Activated T-cell treated with anti-CD3 and anti-CD28 coated beads, Interleukin-2, amount 50 U/mL, for 4 hours (primary cell): ENCODE data around the gene RER1. TPM values are rescaled to one million over a fixed set of nuclear protein-coding genes. Genes with fewer than 3 reads are reported as not detected.
A peak's percentile ranks its signal among the peaks of the same experiment; 100 is the strongest.

Source experiments
- ATAC-seq, 2 donors: fragments of 200-7000 bp; cut with Tn5 transposase; one replicate each; pipeline ENCODE4 v1.10.0; 2021
- DNase-seq: peaks from one replicate; pipeline ENCODE4 v3.0.0-alpha.2; 2020
- H3K27me3 Mint-ChIP-seq: one replicate; pipeline ENCODE4 v1.8.0; 2021; ENCODE audit warnings: low read depth, mixed read lengths
- H3K36me3 Mint-ChIP-seq: one replicate; pipeline ENCODE4 v1.8.0; 2022; ENCODE audit warnings: mixed read lengths; ENCODE audit not compliant: insufficient read depth
- H3K4me1 Mint-ChIP-seq: one replicate; pipeline ENCODE4 v1.8.0; 2021; ENCODE audit warnings: low read depth, mixed read lengths
- H3K4me3 Mint-ChIP-seq: one replicate; pipeline ENCODE4 v1.8.0; 2021; ENCODE audit warnings: mild to moderate bottlenecking, moderate library complexity, mixed read lengths
- H3K9me3 Mint-ChIP-seq: one replicate; pipeline ENCODE4 v1.8.0; 2021; ENCODE audit warnings: mixed read lengths
- total RNA-seq, 3 donors: library from RNA; stranded (reverse); gene quantifications; one replicate each; pipeline ENCODE4 v1.2.1, GENCODE V29; 2021

Gene RER1
- total RNA-seq, 3 donors from 2014 or later: 153 to 170 (median 170) TPM

GRCh38 chr1:2451741-2452140, 60.1 kb downstream of the RER1 start:
- H3K4me3 Mint-ChIP-seq: no peak overlapping the region
- no peak for DNase-seq
- H3K9me3 Mint-ChIP-seq: no peaks in the 10 kb centered on the region
- no peaks in the 10 kb centered on the region for H3K36me3 Mint-ChIP-seq
- peak in 1 of 2 donors; percentile 23 for ATAC-seq
- H3K4me1 Mint-ChIP-seq: no peaks in the 10 kb centered on the region
- no peaks in the 10 kb centered on the region for H3K27me3 Mint-ChIP-seq

DNA sequence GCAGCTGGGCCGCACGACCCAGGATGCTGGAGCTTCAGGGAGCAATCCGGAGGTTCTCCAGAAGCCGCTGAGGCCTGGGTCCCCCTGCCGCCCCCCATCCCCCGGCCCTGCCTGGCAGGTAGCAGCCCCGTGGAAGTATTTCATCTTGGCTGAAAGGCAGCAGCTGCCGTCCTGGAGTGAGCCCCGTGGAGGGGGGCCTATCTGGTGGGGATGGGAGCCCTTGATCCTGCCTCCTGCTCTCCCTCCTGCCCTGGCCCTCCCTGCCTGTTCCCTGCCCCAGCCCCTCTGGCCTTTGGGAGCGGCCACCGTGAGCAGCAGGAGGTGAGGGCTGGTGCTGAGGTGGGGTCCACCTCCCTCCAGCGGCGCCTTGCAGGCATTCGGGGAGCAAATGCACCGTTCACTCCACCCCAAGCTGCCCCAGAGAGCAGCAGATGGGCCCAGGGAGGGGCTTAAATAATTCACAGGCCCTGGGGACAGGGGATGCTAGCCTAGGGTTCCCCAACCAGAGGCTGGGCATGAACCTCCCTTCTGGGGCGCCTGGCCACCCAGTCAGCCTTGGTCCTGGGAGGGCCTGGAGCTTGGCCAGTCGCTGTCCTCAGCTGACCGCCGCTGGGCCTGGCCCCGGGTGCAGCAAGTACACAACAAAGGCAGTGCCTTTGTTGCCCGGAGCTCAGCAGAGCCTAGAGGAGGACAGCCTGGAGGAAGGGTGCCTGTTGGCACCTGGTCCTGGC, 60.7 kb downstream of the RER1 start:
- Mint-ChIP-seq H3K27me3 (no peaks in the 10 kb centered on the region), H3K9me3 (no peaks in the 10 kb centered on the region), H3K36me3 (no peaks in the 10 kb centered on the region), H3K4me1 (no peaks in the 10 kb centered on the region), H3K4me3 (no peak overlapping the region)
- DNase-seq (no peak), ATAC-seq (no peak)

- Mint-ChIP-seq H3K27me3 (no peaks in the 10 kb centered on the region), H3K4me1 (no peaks in the 10 kb centered on the region), H3K9me3 (no peaks in the 10 kb centered on the region), H3K4me3 (no peak overlapping the region), H3K36me3 (no peaks in the 10 kb centered on the region)
- no peak for ATAC-seq
- no peak for DNase-seq
These were observed 61.3 kb downstream of the RER1 start for GRCh38 chr1:2452932-2453315.

DNA sequence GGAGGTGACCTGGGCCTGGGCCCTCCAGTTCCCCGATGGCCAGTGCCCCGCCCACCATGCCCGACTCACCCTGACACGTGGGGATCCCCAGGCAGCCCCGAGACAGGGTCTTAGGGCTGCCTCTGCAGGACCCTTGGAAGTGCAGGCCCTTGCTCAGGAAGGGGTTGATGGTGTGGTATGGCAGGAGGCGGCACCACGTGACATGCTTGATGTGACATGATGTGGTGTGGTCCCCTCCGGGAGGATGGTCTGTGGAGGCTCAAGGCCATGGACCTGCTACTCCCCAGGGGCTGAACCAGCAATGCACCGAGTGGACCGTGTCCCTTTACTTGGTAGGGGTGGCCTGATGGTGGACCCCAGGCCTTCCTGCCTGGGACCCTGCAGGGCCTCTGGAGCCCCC, 62.6 kb downstream of the RER1 start:
- ATAC-seq: no peak
- no peaks in the 10 kb centered on the region for H3K36me3 Mint-ChIP-seq
- no peaks in the 10 kb centered on the region for H3K9me3 Mint-ChIP-seq
- no peaks in the 10 kb centered on the region for H3K27me3 Mint-ChIP-seq
- no peak for DNase-seq
- no peaks in the 10 kb centered on the region for H3K4me1 Mint-ChIP-seq
- H3K4me3 Mint-ChIP-seq: no peak overlapping the region

Other genes with a start within 250 kb of the RER1 start
- 10 to 100 TPM; 67.8 to 82.3 (median 69.9) TPM for gene FAAP20, start 197.1 kb upstream of the RER1 start, total RNA-seq
- gene SKI, start 163.5 kb upstream of the RER1 start, total RNA-seq: 10 to 100 TPM; 43.8 to 45.2 (median 44.7) TPM
- 1 to 10 TPM; 6.4 to 7.0 (median 6.7) TPM for gene MORN1, start 287 bp upstream of the RER1 start, total RNA-seq
- 10 to 100 TPM; 23.4 to 23.6 (median 23.6) TPM for gene PEX10, start 20.7 kb downstream of the RER1 start, total RNA-seq
- gene PLCH2, start 84.4 kb downstream of the RER1 start, total RNA-seq: 1 to 10 TPM in 1 of 3 donors, under 1 TPM in 2; 0.58 to 1.3 (median 0.81) TPM
- gene PANK4, start 134.8 kb downstream of the RER1 start, total RNA-seq: 10 to 100 TPM; 38.4 to 40.5 (median 40.0) TPM
- gene HES5, start 138.4 kb downstream of the RER1 start, total RNA-seq: not detected
- 100 to 1,000 TPM in 2 of 3 donors, 10 to 100 TPM in 1; 99.3 to 164 (median 114) TPM for gene TNFRSF14, start 164.5 kb downstream of the RER1 start, total RNA-seq
- 10 to 100 TPM; 33.8 to 42.3 (median 40.8) TPM for gene PRXL2B, start 194.9 kb downstream of the RER1 start, total RNA-seq
- gene MMEL1, start 241.2 kb downstream of the RER1 start, total RNA-seq: under 1 TPM in 2 of 3 donors, not detected in 1; 0.61 to 0.68 TPM